HepG2 (cell line): ENCODE data around the gene SLC2A5. TPM values are rescaled to one million over a fixed set of nuclear protein-coding genes. Genes with fewer than 3 reads are reported as not detected.

Source experiments
- CEBPB ChIP-seq: IDR thresholded peaks from 2 replicates; pipeline ENCODE4 v1.6.1; 2011; ENCODE audit warnings: low read depth, low read length, improper control_type of control experiment, borderline replicate concordance
- JUND ChIP-seq: sonication (generic); formaldehyde crosslinking; IDR thresholded peaks from 2 replicates; pipeline ENCODE4 v1.8.0; 2022; ENCODE audit warnings: mild to moderate bottlenecking, missing genetic modification reagents
- MIER2 ChIP-seq: IDR thresholded peaks from 2 replicates; pipeline ENCODE4 v1.6.1; 2016; ENCODE audit warnings: missing biosample characterization, missing genetic modification reagents
- NFIC ChIP-seq: IDR thresholded peaks from 2 replicates; pipeline ENCODE4 v1.6.1; 2012; ENCODE audit warnings: mild to moderate bottlenecking, low read length, inconsistent platforms
- PHF5A ChIP-seq: IDR thresholded peaks from one replicate; pipeline ENCODE4 v1.6.1; 2018; ENCODE audit warnings: low read depth, missing genetic modification reagents; ENCODE audit not compliant: unreplicated experiment
- SNAI1 ChIP-seq: sonication (generic); formaldehyde crosslinking; IDR thresholded peaks from 2 replicates; pipeline ENCODE4 v1.5.0; 2020; ENCODE audit warnings: mild to moderate bottlenecking, missing genetic modification reagents, borderline replicate concordance
- TCF12 ChIP-seq, 2 experiments: fragments of 450-650 bp in 1 of 2; sonication (generic) in 1 of 2; formaldehyde crosslinking in 1 of 2; IDR thresholded peaks; 2 replicates each; pipeline versions ENCODE4 v1.6.1 to v1.8.0; 2017 to 2022; ENCODE audit warnings: antibody characterized with exemption in 1 of 2, mild to moderate bottlenecking in 1 of 2, missing genetic modification reagents in 1 of 2, moderate library complexity in 1 of 2
- ZNF143 ChIP-seq: sonication (generic); formaldehyde crosslinking; IDR thresholded peaks from 2 replicates; pipeline ENCODE4 v1.4.0; 2020; ENCODE audit warnings: missing genetic modification reagents
- ZNF577 ChIP-seq: sonication (generic); formaldehyde crosslinking; IDR thresholded peaks from 2 replicates; pipeline ENCODE4 v1.4.0; 2020; ENCODE audit warnings: mild to moderate bottlenecking, low read depth, missing genetic modification reagents, borderline replicate concordance
- ZNF598 ChIP-seq: sonication (generic); formaldehyde crosslinking; IDR thresholded peaks from 2 replicates; pipeline ENCODE4 v1.5.1; 2020; ENCODE audit warnings: mild to moderate bottlenecking, missing genetic modification reagents, borderline replicate concordance
- ZNF652 ChIP-seq: IDR thresholded peaks from 2 replicates; pipeline ENCODE4 v1.6.1; 2016; ENCODE audit warnings: low read depth, borderline replicate concordance
- ZNF792 ChIP-seq: IDR thresholded peaks from 2 replicates; pipeline ENCODE4 v1.6.1; 2016
- polyA plus RNA-seq, 8 experiments: library from polyadenylated mRNA; depleted of rRNA in 3 of 8; stranded (reverse) in 7 of 8; unstranded in 1 of 8; fragments of >200 nt; fragmentation: Illumina TruSeq in 4 of 8; extraction: Trizol in 4 of 8; gene quantifications; 2 replicates each; pipeline versions ENCODE4 v1.2.1 to v1.2.3, GENCODE V29; 2011 to 2016; ENCODE audit warnings: low read depth in 4 of 8, missing spikeins in 1 of 8, mixed read lengths in 1 of 8; ENCODE audit not compliant: insufficient read depth in 1 of 8
- total RNA-seq, 5 experiments: library from RNA; depleted of rRNA; stranded (reverse); fragments of >200 nt; fragmentation: Illumina TruSeq; extraction: Trizol; gene quantifications; 2 replicates each; pipeline ENCODE4 v1.2.3, GENCODE V29; 2016; ENCODE audit warnings: low read depth in 1 of 5
- TF ChIP-seq, protein P1 (sequence below): sonication (generic); formaldehyde crosslinking; conservative IDR thresholded peaks from 2 replicates; pipeline ENCODE4 v1.8.1; 2023; ENCODE audit warnings: missing genetic modification reagents
- TF ChIP-seq, protein P2 (sequence below): sonication (generic); formaldehyde crosslinking; IDR thresholded peaks from 2 replicates; pipeline ENCODE4 v1.5.0; 2020; ENCODE audit warnings: mild to moderate bottlenecking, missing genetic modification reagents, borderline replicate concordance
- TF ChIP-seq, protein P3 (sequence below): sonication (generic); formaldehyde crosslinking; conservative IDR thresholded peaks from 2 replicates; pipeline ENCODE4 v1.4.0; 2020; ENCODE audit warnings: missing genetic modification reagents
- TF ChIP-seq, protein P4 (sequence below): sonication (generic); formaldehyde crosslinking; IDR thresholded peaks from 2 replicates; pipeline ENCODE4 v1.5.0; 2020; ENCODE audit warnings: missing genetic modification reagents

SLC2A5 gene
- total and polyA plus RNA-seq, 2 of the 13 experiments (the other 11 are each of a cell fraction or from before 2014, with no cell fraction given): 0.04 to 0.54 TPM

DNA sequence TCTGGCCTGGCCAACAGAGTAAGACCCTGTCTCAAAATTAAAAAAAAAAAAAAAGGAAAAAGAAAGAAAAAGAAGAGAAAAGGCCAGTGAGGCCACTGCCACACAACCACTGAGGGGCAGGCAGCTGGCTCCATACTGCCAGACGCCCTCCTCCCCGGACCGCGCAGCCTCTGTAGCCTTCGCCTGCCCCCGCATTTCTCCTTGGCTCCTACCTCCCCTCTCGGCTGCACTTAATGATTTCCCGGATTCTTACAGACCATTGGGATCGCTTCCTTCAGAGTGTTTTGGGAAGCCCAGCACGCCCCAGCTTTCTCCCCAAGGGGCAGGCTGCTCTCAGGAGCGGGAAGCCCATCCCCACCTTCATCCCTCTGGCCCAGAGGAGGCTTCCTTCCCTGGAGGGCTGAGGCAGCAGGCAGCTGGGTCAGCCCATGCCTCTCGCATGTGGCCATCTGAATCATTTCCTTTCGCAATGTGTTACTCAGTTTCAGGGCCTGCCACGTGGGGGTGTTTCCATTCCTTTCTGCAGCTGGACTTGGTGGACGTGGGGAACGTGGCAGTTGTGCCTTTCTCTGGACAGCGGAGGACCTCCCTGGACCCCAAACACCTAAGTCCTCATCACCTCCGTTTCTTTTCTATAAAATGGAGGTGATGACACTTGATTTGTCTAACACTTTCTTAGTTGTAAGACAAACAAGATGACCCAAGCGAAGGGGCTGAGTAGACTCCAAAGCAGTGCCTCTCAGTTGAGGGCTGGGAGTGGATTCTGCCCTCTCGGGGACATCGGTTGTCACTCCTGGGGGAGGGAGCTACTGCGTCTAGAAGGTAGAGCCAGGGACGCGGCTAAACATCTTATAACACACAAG is 2.3 kb downstream of the SLC2A5 start (continued):
- TF ChIP-seq, protein P1, sequence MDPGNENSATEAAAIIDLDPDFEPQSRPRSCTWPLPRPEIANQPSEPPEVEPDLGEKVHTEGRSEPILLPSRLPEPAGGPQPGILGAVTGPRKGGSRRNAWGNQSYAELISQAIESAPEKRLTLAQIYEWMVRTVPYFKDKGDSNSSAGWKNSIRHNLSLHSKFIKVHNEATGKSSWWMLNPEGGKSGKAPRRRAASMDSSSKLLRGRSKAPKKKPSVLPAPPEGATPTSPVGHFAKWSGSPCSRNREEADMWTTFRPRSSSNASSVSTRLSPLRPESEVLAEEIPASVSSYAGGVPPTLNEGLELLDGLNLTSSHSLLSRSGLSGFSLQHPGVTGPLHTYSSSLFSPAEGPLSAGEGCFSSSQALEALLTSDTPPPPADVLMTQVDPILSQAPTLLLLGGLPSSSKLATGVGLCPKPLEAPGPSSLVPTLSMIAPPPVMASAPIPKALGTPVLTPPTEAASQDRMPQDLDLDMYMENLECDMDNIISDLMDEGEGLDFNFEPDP (CRISPR knock-in tag): no peak
- peak; percentile 68; the same call in 1 of the 2 replicates for TF ChIP-seq ZNF792
- TF ChIP-seq, protein P2, sequence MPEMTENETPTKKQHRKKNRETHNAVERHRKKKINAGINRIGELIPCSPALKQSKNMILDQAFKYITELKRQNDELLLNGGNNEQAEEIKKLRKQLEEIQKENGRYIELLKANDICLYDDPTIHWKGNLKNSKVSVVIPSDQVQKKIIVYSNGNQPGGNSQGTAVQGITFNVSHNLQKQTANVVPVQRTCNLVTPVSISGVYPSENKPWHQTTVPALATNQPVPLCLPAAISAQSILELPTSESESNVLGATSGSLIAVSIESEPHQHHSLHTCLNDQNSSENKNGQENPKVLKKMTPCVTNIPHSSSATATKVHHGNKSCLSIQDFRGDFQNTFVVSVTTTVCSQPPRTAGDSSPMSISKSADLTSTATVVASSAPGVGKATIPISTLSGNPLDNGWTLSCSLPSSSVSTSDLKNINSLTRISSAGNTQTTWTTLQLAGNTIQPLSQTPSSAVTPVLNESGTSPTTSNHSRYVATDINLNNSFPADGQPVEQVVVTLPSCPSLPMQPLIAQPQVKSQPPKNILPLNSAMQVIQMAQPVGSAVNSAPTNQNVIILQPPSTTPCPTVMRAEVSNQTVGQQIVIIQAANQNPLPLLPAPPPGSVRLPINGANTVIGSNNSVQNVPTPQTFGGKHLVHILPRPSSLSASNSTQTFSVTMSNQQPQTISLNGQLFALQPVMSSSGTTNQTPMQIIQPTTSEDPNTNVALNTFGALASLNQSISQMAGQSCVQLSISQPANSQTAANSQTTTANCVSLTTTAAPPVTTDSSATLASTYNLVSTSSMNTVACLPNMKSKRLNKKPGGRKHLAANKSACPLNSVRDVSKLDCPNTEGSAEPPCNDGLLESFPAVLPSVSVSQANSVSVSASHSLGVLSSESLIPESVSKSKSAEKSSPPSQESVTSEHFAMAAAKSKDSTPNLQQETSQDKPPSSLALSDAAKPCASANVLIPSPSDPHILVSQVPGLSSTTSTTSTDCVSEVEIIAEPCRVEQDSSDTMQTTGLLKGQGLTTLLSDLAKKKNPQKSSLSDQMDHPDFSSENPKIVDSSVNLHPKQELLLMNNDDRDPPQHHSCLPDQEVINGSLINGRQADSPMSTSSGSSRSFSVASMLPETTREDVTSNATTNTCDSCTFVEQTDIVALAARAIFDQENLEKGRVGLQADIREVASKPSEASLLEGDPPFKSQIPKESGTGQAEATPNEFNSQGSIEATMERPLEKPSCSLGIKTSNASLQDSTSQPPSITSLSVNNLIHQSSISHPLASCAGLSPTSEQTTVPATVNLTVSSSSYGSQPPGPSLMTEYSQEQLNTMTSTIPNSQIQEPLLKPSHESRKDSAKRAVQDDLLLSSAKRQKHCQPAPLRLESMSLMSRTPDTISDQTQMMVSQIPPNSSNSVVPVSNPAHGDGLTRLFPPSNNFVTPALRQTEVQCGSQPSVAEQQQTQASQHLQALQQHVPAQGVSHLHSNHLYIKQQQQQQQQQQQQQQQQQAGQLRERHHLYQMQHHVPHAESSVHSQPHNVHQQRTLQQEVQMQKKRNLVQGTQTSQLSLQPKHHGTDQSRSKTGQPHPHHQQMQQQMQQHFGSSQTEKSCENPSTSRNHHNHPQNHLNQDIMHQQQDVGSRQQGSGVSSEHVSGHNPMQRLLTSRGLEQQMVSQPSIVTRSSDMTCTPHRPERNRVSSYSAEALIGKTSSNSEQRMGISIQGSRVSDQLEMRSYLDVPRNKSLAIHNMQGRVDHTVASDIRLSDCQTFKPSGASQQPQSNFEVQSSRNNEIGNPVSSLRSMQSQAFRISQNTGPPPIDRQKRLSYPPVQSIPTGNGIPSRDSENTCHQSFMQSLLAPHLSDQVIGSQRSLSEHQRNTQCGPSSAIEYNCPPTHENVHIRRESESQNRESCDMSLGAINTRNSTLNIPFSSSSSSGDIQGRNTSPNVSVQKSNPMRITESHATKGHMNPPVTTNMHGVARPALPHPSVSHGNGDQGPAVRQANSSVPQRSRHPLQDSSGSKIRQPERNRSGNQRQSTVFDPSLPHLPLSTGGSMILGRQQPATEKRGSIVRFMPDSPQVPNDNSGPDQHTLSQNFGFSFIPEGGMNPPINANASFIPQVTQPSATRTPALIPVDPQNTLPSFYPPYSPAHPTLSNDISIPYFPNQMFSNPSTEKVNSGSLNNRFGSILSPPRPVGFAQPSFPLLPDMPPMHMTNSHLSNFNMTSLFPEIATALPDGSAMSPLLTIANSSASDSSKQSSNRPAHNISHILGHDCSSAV (CRISPR knock-in tag): no peak
- TF ChIP-seq CEBPB: peak; percentile 85
- 0 out of 2 replicates have a peak, but pooled peaks have one; percentile 44 for TF ChIP-seq ZNF598 (CRISPR knock-in tag)
- no peak for TF ChIP-seq NFIC
- TF ChIP-seq TCF12 (IDR thresholded peaks at IDR 0.05): no peak
- no peak for TF ChIP-seq TCF12 (CRISPR knock-in tag; IDR thresholded peaks at IDR 0.05)
- TF ChIP-seq, protein P3, sequence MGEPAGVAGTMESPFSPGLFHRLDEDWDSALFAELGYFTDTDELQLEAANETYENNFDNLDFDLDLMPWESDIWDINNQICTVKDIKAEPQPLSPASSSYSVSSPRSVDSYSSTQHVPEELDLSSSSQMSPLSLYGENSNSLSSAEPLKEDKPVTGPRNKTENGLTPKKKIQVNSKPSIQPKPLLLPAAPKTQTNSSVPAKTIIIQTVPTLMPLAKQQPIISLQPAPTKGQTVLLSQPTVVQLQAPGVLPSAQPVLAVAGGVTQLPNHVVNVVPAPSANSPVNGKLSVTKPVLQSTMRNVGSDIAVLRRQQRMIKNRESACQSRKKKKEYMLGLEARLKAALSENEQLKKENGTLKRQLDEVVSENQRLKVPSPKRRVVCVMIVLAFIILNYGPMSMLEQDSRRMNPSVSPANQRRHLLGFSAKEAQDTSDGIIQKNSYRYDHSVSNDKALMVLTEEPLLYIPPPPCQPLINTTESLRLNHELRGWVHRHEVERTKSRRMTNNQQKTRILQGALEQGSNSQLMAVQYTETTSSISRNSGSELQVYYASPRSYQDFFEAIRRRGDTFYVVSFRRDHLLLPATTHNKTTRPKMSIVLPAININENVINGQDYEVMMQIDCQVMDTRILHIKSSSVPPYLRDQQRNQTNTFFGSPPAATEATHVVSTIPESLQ (CRISPR knock-in tag): no peak
- TF ChIP-seq MIER2 (CRISPR knock-in tag): no peak
- no peak for TF ChIP-seq ZNF652 (CRISPR knock-in tag)
- no peak for TF ChIP-seq SNAI1 (CRISPR knock-in tag)
- no peak for TF ChIP-seq PHF5A (CRISPR knock-in tag)
- TF ChIP-seq, protein P4, sequence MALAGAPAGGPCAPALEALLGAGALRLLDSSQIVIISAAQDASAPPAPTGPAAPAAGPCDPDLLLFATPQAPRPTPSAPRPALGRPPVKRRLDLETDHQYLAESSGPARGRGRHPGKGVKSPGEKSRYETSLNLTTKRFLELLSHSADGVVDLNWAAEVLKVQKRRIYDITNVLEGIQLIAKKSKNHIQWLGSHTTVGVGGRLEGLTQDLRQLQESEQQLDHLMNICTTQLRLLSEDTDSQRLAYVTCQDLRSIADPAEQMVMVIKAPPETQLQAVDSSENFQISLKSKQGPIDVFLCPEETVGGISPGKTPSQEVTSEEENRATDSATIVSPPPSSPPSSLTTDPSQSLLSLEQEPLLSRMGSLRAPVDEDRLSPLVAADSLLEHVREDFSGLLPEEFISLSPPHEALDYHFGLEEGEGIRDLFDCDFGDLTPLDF (CRISPR knock-in tag): no peak
- no peak; the same call in 1 of the 2 replicates for TF ChIP-seq JUND
- TF ChIP-seq ZNF577 (CRISPR knock-in tag): no peak
- TF ChIP-seq ZNF143 (CRISPR knock-in tag): no peak
